ENCODE measurements around the gene RNU6-1. TPM values are rescaled to one million over a fixed set of nuclear protein-coding genes. Genes with fewer than 3 reads are reported as not detected.
A peak's percentile ranks its signal among the peaks of the same experiment; 100 is the strongest.

Gene RNU6-1
- total and polyA plus RNA-seq, 5 donors: not detected

- H3K27me3 ChIP-seq (ENCODE audit: control insufficient read depth, insufficient read depth): no peaks in the 10 kb centered on the region
- H3K4me3 ChIP-seq (ENCODE audit: low read length): no peak overlapping the region
- ATAC-seq (no peak), DNase-seq (no peak)
- peaks cover 2% of the 10 kb centered on the region for H3K4me1 ChIP-seq (ENCODE audit: control insufficient read depth, insufficient read depth, low read length)
- WGBS: 86% methylated on average over 11 of the region's 11 CpGs
- intact Hi-C loops (cut with DNase I): loop anchor here in 1 of 4 donors (10.0 kb wide), 1 partner anchor 75 kb away; no protein-coding TSS in a partner anchor
- H3K9me3 ChIP-seq (ENCODE audit: control insufficient read depth, low read length): no peaks in the 10 kb centered on the region
- H3K27ac ChIP-seq (ENCODE audit: low read length): no peak overlapping the region
These were observed 39.7 kb upstream of the RNU6-1 start for GRCh38 chr15:67879440-67880129.

GRCh38 chr15:67878712-67879206 lies 38.9 kb upstream of the RNU6-1 start:
- Histone ChIP-seq H3K27ac (ENCODE audit: low read length) (no peak overlapping the region), H3K27me3 (ENCODE audit: control insufficient read depth, insufficient read depth) (no peaks in the 10 kb centered on the region), H3K4me1 (ENCODE audit: control insufficient read depth, insufficient read depth, low read length) (peaks cover 2% of the 10 kb centered on the region), H3K4me3 (ENCODE audit: low read length) (no peak overlapping the region), H3K9me3 (ENCODE audit: control insufficient read depth, low read length) (peaks cover 1% of the 10 kb centered on the region)
- DNase-seq (no peak), ATAC-seq (no peak)
- intact Hi-C loops (cut with DNase I): no loop called here
- 96% methylated on average over 2 of the region's 2 CpGs for WGBS

- no peak for ATAC-seq
- Histone ChIP-seq H3K27me3 (ENCODE audit: control insufficient read depth, insufficient read depth) (no peaks in the 10 kb centered on the region), H3K4me3 (ENCODE audit: low read length) (no peak overlapping the region), H3K4me1 (ENCODE audit: control insufficient read depth, insufficient read depth, low read length) (peaks cover under 1% of the 10 kb centered on the region), H3K27ac (ENCODE audit: low read length) (no peak overlapping the region), H3K9me3 (ENCODE audit: control insufficient read depth, low read length) (peaks cover 3% of the 10 kb centered on the region)
- intact Hi-C loops (cut with DNase I): no loop called here
- WGBS: 87% methylated on average over 3 of the region's 3 CpGs
- DNase-seq: no peak
These were observed 33.9 kb upstream of the RNU6-1 start for GRCh38 chr15:67873777-67874176.

GRCh38 chr15:67870868-67871408 lies 31.1 kb upstream of the RNU6-1 start:
- DNase-seq (no peak), ATAC-seq (no peak)
- H3K27ac ChIP-seq (ENCODE audit: low read length): no peak overlapping the region
- H3K4me1 ChIP-seq (ENCODE audit: control insufficient read depth, insufficient read depth, low read length): no peaks in the 10 kb centered on the region
- intact Hi-C loops (cut with DNase I): no loop called here
- H3K27me3 ChIP-seq (ENCODE audit: control insufficient read depth, insufficient read depth): no peaks in the 10 kb centered on the region
- peaks cover 3% of the 10 kb centered on the region for H3K9me3 ChIP-seq (ENCODE audit: control insufficient read depth, low read length)
- no peak overlapping the region for H3K4me3 ChIP-seq (ENCODE audit: low read length)

- peaks cover 3% of the 10 kb centered on the region for H3K9me3 ChIP-seq (ENCODE audit: control insufficient read depth, low read length)
- intact Hi-C loops (cut with DNase I): loop anchor here in 2 of 4 donors (5.0 to 10.0 kb wide), 2 partner anchors 288 to 345 kb away; no protein-coding TSS in a partner anchor
- no peak overlapping the region for H3K27ac ChIP-seq (ENCODE audit: low read length)
- H3K27me3 ChIP-seq (ENCODE audit: control insufficient read depth, insufficient read depth): no peaks in the 10 kb centered on the region
- ATAC-seq: no peak
- H3K4me1 ChIP-seq (ENCODE audit: control insufficient read depth, insufficient read depth, low read length): no peaks in the 10 kb centered on the region
- DNase-seq: no peak
- 94% methylated on average over 3 of the region's 3 CpGs for WGBS
- no peak overlapping the region for H3K4me3 ChIP-seq (ENCODE audit: low read length)
These were observed 29.9 kb upstream of the RNU6-1 start for GRCh38 chr15:67869701-67870100.

GRCh38 chr15:67865766-67866165 lies 25.9 kb upstream of the RNU6-1 start:
- Histone ChIP-seq H3K4me1 (ENCODE audit: control insufficient read depth, insufficient read depth, low read length) (no peaks in the 10 kb centered on the region), H3K27ac (ENCODE audit: low read length) (no peak overlapping the region), H3K9me3 (ENCODE audit: control insufficient read depth, low read length) (no peaks in the 10 kb centered on the region), H3K27me3 (ENCODE audit: control insufficient read depth, insufficient read depth) (no peaks in the 10 kb centered on the region), H3K4me3 (ENCODE audit: low read length) (no peak overlapping the region)
- no peak for ATAC-seq
- intact Hi-C loops (cut with DNase I): loop anchor here in 2 of 4 donors (5.0 to 10.0 kb wide), 2 partner anchors 292 to 349 kb away; no protein-coding TSS in a partner anchor
- DNase-seq: no peak
- 67% methylated on average over 4 of the region's 4 CpGs for WGBS

GRCh38 chr15:67865331-67865730 lies 25.5 kb upstream of the RNU6-1 start:
- DNase-seq (no peak), ATAC-seq (no peak)
- no peaks in the 10 kb centered on the region for H3K9me3 ChIP-seq (ENCODE audit: control insufficient read depth, low read length)
- no peaks in the 10 kb centered on the region for H3K27me3 ChIP-seq (ENCODE audit: control insufficient read depth, insufficient read depth)
- intact Hi-C loops (cut with DNase I): loop anchor here in 2 of 4 donors (5.0 to 10.0 kb wide), 2 partner anchors 292 to 349 kb away; no protein-coding TSS in a partner anchor
- H3K4me1 ChIP-seq (ENCODE audit: control insufficient read depth, insufficient read depth, low read length): no peaks in the 10 kb centered on the region
- WGBS: 27% methylated on average over 3 of the region's 3 CpGs
- H3K27ac ChIP-seq (ENCODE audit: low read length): no peak overlapping the region
- no peak overlapping the region for H3K4me3 ChIP-seq (ENCODE audit: low read length)

GRCh38 chr15:67863442-67863987 lies 23.7 kb upstream of the RNU6-1 start:
- no peak overlapping the region for H3K27ac ChIP-seq (ENCODE audit: low read length)
- DNase-seq (peak; percentile 89 to 95 (median 93)), ATAC-seq (peak; percentile 96 to 97)
- H3K4me3 ChIP-seq (ENCODE audit: low read length): peak overlapping the region; percentile 12
- H3K9me3 ChIP-seq (ENCODE audit: control insufficient read depth, low read length): no peaks in the 10 kb centered on the region
- 3% methylated on average over 41 of the region's 41 CpGs for WGBS
- H3K27me3 ChIP-seq (ENCODE audit: control insufficient read depth, insufficient read depth): no peaks in the 10 kb centered on the region
- H3K4me1 ChIP-seq (ENCODE audit: control insufficient read depth, insufficient read depth, low read length): no peaks in the 10 kb centered on the region
- intact Hi-C loops (cut with DNase I): loop anchor here in 3 of 4 donors (2.0 to 10.0 kb wide), 3 partner anchors 189 to 351 kb away; partner anchors contain the start of gene PIAS1 (in 1 of the 3)

- intact Hi-C loops (cut with DNase I): loop anchor here in 3 of 4 donors (2.0 to 10.0 kb wide), 3 partner anchors 189 to 352 kb away; partner anchors contain the start of gene PIAS1 (in 1 of the 3)
- WGBS: 53% methylated on average over 16 of the region's 16 CpGs
- ATAC-seq (no peak), DNase-seq (no peak)
- Histone ChIP-seq H3K27me3 (ENCODE audit: control insufficient read depth, insufficient read depth) (no peaks in the 10 kb centered on the region), H3K4me1 (ENCODE audit: control insufficient read depth, insufficient read depth, low read length) (no peaks in the 10 kb centered on the region), H3K4me3 (ENCODE audit: low read length) (no peak overlapping the region), H3K27ac (ENCODE audit: low read length) (no peak overlapping the region), H3K9me3 (ENCODE audit: control insufficient read depth, low read length) (no peaks in the 10 kb centered on the region)
These were observed 23.1 kb upstream of the RNU6-1 start for GRCh38 chr15:67862750-67863441.

GRCh38 chr15:67861983-67862382 lies 22.1 kb upstream of the RNU6-1 start:
- intact Hi-C loops (cut with DNase I): loop anchor here in 3 of 4 donors (2.0 to 10.0 kb wide), 3 partner anchors 190 to 353 kb away; partner anchors contain the start of gene PIAS1 (in 1 of the 3)
- Histone ChIP-seq H3K27me3 (ENCODE audit: control insufficient read depth, insufficient read depth) (no peaks in the 10 kb centered on the region), H3K4me3 (ENCODE audit: low read length) (no peak overlapping the region), H3K4me1 (ENCODE audit: control insufficient read depth, insufficient read depth, low read length) (no peaks in the 10 kb centered on the region), H3K27ac (ENCODE audit: low read length) (no peak overlapping the region), H3K9me3 (ENCODE audit: control insufficient read depth, low read length) (no peaks in the 10 kb centered on the region)
- no peak for DNase-seq
- 91% methylated on average over 3 of the region's 3 CpGs for WGBS
- no peak for ATAC-seq

Data from right cardiac atrium (tissue), 5 donors.